ENCODE results near the gene PLIN3. TPM values are rescaled to one million over a fixed set of nuclear protein-coding genes. Genes with fewer than 3 reads are reported as not detected.

Gene PLIN3
- total and polyA plus RNA-seq, 9 of the 15 experiments (the other 6 are each of a cell fraction or from before 2014, with no cell fraction given): 7.5 to 75.6 (median 43.1) TPM

DNA sequence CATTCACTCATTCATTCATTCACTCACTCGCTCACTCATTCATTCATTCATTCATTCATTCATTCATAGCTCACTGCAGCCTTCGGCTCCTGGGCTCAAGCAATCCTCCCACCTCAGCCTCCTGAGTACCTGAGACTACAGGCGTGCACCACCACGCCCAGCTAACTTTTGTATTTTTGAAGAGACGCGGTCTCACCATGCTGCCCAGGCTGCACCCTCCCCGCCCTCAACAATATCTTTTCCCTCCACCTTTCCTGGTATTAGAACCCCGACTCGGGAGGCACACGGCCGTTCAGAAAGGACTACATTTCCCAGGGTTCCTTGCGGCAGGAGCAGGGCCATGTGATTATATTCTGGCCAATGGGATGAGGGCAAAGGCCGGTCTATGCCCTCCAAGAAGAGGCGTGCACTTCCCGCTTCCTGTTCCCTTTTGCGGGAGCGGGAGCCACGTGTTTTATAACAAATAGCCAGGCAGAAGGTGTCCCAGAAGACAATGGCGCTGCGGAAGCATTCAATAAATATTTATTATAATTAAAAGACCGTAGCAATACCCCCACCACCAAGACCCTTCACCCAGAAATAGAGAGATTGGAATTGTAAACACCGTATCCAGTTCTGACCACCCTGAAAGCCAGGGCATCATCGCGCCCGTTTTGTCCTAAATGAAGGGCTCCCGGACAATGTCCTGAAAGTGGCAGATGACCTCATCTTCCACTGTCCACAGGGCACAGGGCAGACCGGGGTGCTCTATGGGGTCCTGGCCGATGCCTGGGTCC lies 51.9 kb downstream of the PLIN3 start (continued):
- TF ChIP-seq CHAMP1 (IDR thresholded peaks at IDR 0.05): no peak
- TF ChIP-seq HMGXB4 (CRISPR knock-in tag; IDR thresholded peaks at IDR 0.05): no peak
- no peak for TF ChIP-seq NFE2 (IDR thresholded peaks at IDR 0.05; ENCODE audit: low read depth)
- peak; percentile 52 for TF ChIP-seq TBP (optimal IDR thresholded peaks at IDR 0.05; ENCODE audit: low read depth, low read length)
- TF ChIP-seq ELF4 (CRISPR knock-in tag; IDR thresholded peaks at IDR 0.05): peak; percentile 45; the same call in 1 of the 2 replicates
- no peak for TF ChIP-seq RFX7 (CRISPR knock-in tag; IDR thresholded peaks at IDR 0.05)
- TF ChIP-seq, protein P1, sequence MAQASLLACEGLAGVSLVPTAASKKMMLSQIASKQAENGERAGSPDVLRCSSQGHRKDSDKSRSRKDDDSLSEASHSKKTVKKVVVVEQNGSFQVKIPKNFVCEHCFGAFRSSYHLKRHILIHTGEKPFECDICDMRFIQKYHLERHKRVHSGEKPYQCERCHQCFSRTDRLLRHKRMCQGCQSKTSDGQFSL (CRISPR knock-in tag; IDR thresholded peaks at IDR 0.05): peak; percentile 44; the same call in 1 of the 2 replicates
- TF ChIP-seq, protein P1 (tag; IDR thresholded peaks at IDR 0.05): no peak
- no peak for TF ChIP-seq NR2C2 (CRISPR knock-in tag; IDR thresholded peaks at IDR 0.05)
- TF ChIP-seq NR2C2 (tag; IDR thresholded peaks at IDR 0.05): peak; percentile 90
- no peak for TF ChIP-seq RAD21 (CRISPR knock-in tag; conservative IDR thresholded peaks at IDR 0.05 in 1 of 2, IDR thresholded peaks at IDR 0.05 in 1 of 2)
- TF ChIP-seq KDM1A (IDR thresholded peaks at IDR 0.05): no peak; a peak in 1 of 4 replicates
- TF ChIP-seq ZNF165 (CRISPR knock-in tag; IDR thresholded peaks at IDR 0.05; ENCODE audit: borderline replicate concordance): no peak
- TF ChIP-seq ZSCAN32 (CRISPR knock-in tag; IDR thresholded peaks at IDR 0.05): 0 out of 2 replicates have a peak, but pooled peaks have one; percentile 5
- TF ChIP-seq SMAD2 (IDR thresholded peaks at IDR 0.05; ENCODE audit: low read depth, low read length): no peak
- TF ChIP-seq ZNF197 (CRISPR knock-in tag; IDR thresholded peaks at IDR 0.05; ENCODE audit: low read depth): peak; percentile 78; the same call in 1 of the 2 replicates
- TF ChIP-seq ELF2 (CRISPR knock-in tag; IDR thresholded peaks at IDR 0.05): peak; percentile 74
- TF ChIP-seq ZNF232 (CRISPR knock-in tag; IDR thresholded peaks at IDR 0.05): no peak
- TF ChIP-seq ZBTB1 (CRISPR knock-in tag; IDR thresholded peaks at IDR 0.05; ENCODE audit: borderline replicate concordance, low read depth): no peak
- TF ChIP-seq ZHX1 (conservative IDR thresholded peaks at IDR 0.05; ENCODE audit: low read length): no peak

Measured in K562 (cell line).